GM12878 (cell line): ENCODE results near the gene SYCE3. TPM values are rescaled to one million over a fixed set of nuclear protein-coding genes. Genes with fewer than 3 reads are reported as not detected.

Experiments used
- ATAC-seq: fragments of 200-7000 bp; cut with Tn5 transposase; 3 replicates; pipeline ENCODE4 v1.9.1; 2020; ENCODE audit warnings: mild to moderate bottlenecking, moderate library complexity
- BruUV-seq: library from RNA; stranded (reverse); fragments of 400-500 nt; replicated peaks from 2 replicates; lab custom pipeline; 2021; lab: Mats Ljungman, UMichigan
- CTCF ChIA-PET: fragments of 300-600 bp; sonication (Branson Sonifier 250); formaldehyde crosslinking; extraction: SDS; loops from one replicate; lab custom pipeline; 2021; ENCODE audit warnings: inconsistent platforms; lab: Yijun Ruan, JAX
- POLR2A ChIA-PET: fragments of 350-600 bp; formaldehyde crosslinking; extraction: SDS; loops from one replicate; lab custom pipeline; 2021; ENCODE audit warnings: inconsistent platforms; lab: Charles Lee
- RAD21 ChIA-PET: fragments of 300-600 bp; sonication (Branson Sonifier 250); formaldehyde crosslinking; loops from one replicate; lab custom pipeline; 2023; ENCODE audit warnings: antibody characterized with exemption; ENCODE audit not compliant: unreplicated experiment; lab: Charles Lee
- SMC1A ChIA-PET: fragments of 300-600 bp; sonication (Branson Sonifier 250); formaldehyde crosslinking; loops from one replicate; lab custom pipeline; 2023; ENCODE audit not compliant: unreplicated experiment, uncharacterized antibody; lab: Charles Lee
- DNase-seq: peaks from one replicate; pipeline ENCODE4 v3.0.0-alpha.2; 2011; ENCODE audit warnings: low read depth, low spot score
- FAIRE-seq: peaks from 3 replicates; lab custom pipeline; 2011; peaks lifted over from hg19 to GRCh38; lab: Jason Lieb, UNC
- H2AFZ ChIP-seq: 2 replicates; pipeline ENCODE4 v1.6.0; 2011; ENCODE audit warnings: low read depth, low read length, control low read depth; ENCODE audit not compliant: control insufficient read depth
- H3K27ac ChIP-seq: 2 replicates; pipeline ENCODE4 v1.5.1; 2011; ENCODE audit warnings: control low read depth; ENCODE audit not compliant: control insufficient read depth, insufficient read depth
- H3K27me3 ChIP-seq, 2 experiments: replicated peaks in 1 of 2; 2 replicates each; pipeline versions ENCODE4 v1.6.0 to v1.6.1; 2011; ENCODE audit warnings: low read length in 1 of 2; ENCODE audit not compliant: control insufficient read depth in 2 of 2, insufficient read depth in 2 of 2
- H3K36me3 ChIP-seq, 2 experiments: 2 replicates each; pipeline ENCODE4 v1.5.1; 2011; ENCODE audit warnings: low read length in 1 of 2; ENCODE audit not compliant: control insufficient read depth in 2 of 2, insufficient read depth in 2 of 2
- H3K4me1 ChIP-seq: 2 replicates; pipeline ENCODE4 v1.6.1; 2011; ENCODE audit warnings: mild to moderate bottlenecking, low read length, moderate library complexity, mixed read lengths; ENCODE audit not compliant: control insufficient read depth, insufficient read depth
- H3K4me2 ChIP-seq: 2 replicates; pipeline ENCODE4 v1.6.0; 2011; ENCODE audit warnings: control low read depth; ENCODE audit not compliant: control insufficient read depth, insufficient read depth
- H3K4me3 ChIP-seq: fragments of 200-600 bp; sonication (generic); 2 replicates; pipeline ENCODE4 v1.5.1; 2016
- H3K79me2 ChIP-seq: 2 replicates; pipeline ENCODE4 v1.6.0; 2011; ENCODE audit warnings: low read length; ENCODE audit not compliant: control insufficient read depth, insufficient read depth
- H3K9ac ChIP-seq: 2 replicates; pipeline ENCODE4 v1.8.0; 2011; ENCODE audit warnings: low read length, control low read depth, mixed read lengths; ENCODE audit not compliant: control insufficient read depth, insufficient read depth
- H3K9me3 ChIP-seq: replicated peaks from 3 replicates; pipeline ENCODE4 v1.5.1; 2011; ENCODE audit warnings: mild to moderate bottlenecking, low read length; ENCODE audit not compliant: control insufficient read depth, insufficient read depth
- H4K20me1 ChIP-seq: 2 replicates; pipeline ENCODE4 v1.6.0; 2011; ENCODE audit not compliant: control insufficient read depth, insufficient read depth
- BCL11A ChIP-seq: IDR thresholded peaks from 2 replicates; pipeline ENCODE4 v1.6.1; 2011; ENCODE audit warnings: low read depth, low read length
- CBX5 ChIP-seq: sonication (generic); IDR thresholded peaks from 2 replicates; pipeline ENCODE4 v1.6.1; 2016; ENCODE audit warnings: low read depth, moderate library complexity, mild to moderate bottlenecking, inconsistent platforms
- DPF2 ChIP-seq: fragments of 450-650 bp; IDR thresholded peaks from 2 replicates; pipeline ENCODE4 v1.6.1; 2017; ENCODE audit warnings: mild to moderate bottlenecking
- E2F4 ChIP-seq: IDR thresholded peaks from 2 replicates; pipeline ENCODE4 v1.6.1; 2012; ENCODE audit warnings: low read depth, low read length, improper control_type of control experiment
- E4F1 ChIP-seq: fragments of 450-650 bp; IDR thresholded peaks from 2 replicates; pipeline ENCODE4 v1.6.1; 2018; ENCODE audit warnings: borderline replicate concordance, mild to moderate bottlenecking; ENCODE audit not compliant: partially characterized antibody
- EGR1 ChIP-seq, 2 experiments: IDR thresholded peaks; 1 replicate in 1 of 2; 2 replicates in 1 of 2; pipeline ENCODE4 v1.6.1; 2011 to 2012; ENCODE audit warnings: low read depth in 2 of 2, low read length in 2 of 2, borderline replicate concordance in 1 of 2, mild to moderate bottlenecking in 1 of 2, moderate library complexity in 1 of 2
- EZH2 ChIP-seq: IDR thresholded peaks from 2 replicates; pipeline ENCODE4 v1.6.1; 2012; ENCODE audit warnings: low read depth, mild to moderate bottlenecking, control low read depth, inconsistent platforms, low read length, borderline replicate concordance; ENCODE audit not compliant: control insufficient read depth
- JUND ChIP-seq: IDR thresholded peaks from 2 replicates; pipeline ENCODE4 v1.6.1; 2012; ENCODE audit warnings: low read depth, mild to moderate bottlenecking, low read length, improper control_type of control experiment, moderate library complexity
- RFX5 ChIP-seq: IDR thresholded peaks from 2 replicates; pipeline ENCODE4 v1.6.1; 2011; ENCODE audit warnings: low read depth, low read length, improper control_type of control experiment
- SIN3A ChIP-seq: IDR thresholded peaks from 2 replicates; pipeline ENCODE4 v1.6.1; 2012; ENCODE audit warnings: low read depth, low read length, improper control_type of control experiment
- TCF12 ChIP-seq: IDR thresholded peaks from 2 replicates; pipeline ENCODE4 v1.6.1; 2011; ENCODE audit warnings: low read depth, mild to moderate bottlenecking, low read length
- TCF3 ChIP-seq: IDR thresholded peaks from 2 replicates; pipeline ENCODE4 v1.6.1; 2012; ENCODE audit warnings: low read depth, mild to moderate bottlenecking, low read length, borderline replicate concordance; ENCODE audit not compliant: insufficient read depth
- USF2 ChIP-seq: IDR thresholded peaks from 2 replicates; pipeline ENCODE4 v1.6.1; 2011; ENCODE audit warnings: low read depth, low read length, improper control_type of control experiment, borderline replicate concordance
- ZNF384 ChIP-seq: IDR thresholded peaks from 2 replicates; pipeline ENCODE4 v1.6.1; 2012; ENCODE audit warnings: low read depth, mild to moderate bottlenecking, low read length, improper control_type of control experiment, borderline replicate concordance
- WGBS: methylation state at CpG from one replicate; pipeline ENCODE4 v1.1.6; 2016; ENCODE audit warnings: low lambda C conversion rate; ENCODE audit not compliant: insufficient replicate concordance, insufficient coverage; ENCODE audit errors: missing lambda C conversion rate; 5-methylcytosine and 5-hydroxymethylcytosine counted together
- in situ Hi-C: fragments of 300-500 bp; cut with MboI; formaldehyde crosslinking; loops from 9 replicates; pipeline ENCODE4 v1.14.3; 2018; ENCODE audit warnings: mixed read lengths
- intact Hi-C: fragments of 100-400 bp; cut with micrococcal nuclease; formaldehyde crosslinking; loops from one replicate; pipeline ENCODE4 v1.14.2; 2022; ENCODE audit not compliant: unreplicated experiment
- polyA plus RNA-seq, 11 experiments: library from polyadenylated mRNA; depleted of rRNA in 4 of 11; unstranded in 6 of 11; stranded (reverse) in 5 of 11; fragments of >200 nt; fragmentation: Nextera tagmentation in 4 of 11; fragmentation: Illumina TruSeq in 1 of 11; extraction: Ambion mirVana in 4 of 11; extraction: Trizol in 1 of 11; gene quantifications; 1 replicate in 1 of 11; 2 replicates in 10 of 11; pipeline versions ENCODE4 v1.2.1 to v1.2.3, GENCODE V29; 2011 to 2016; ENCODE audit warnings: inconsistent platforms in 2 of 11, missing spikeins in 2 of 11, low read depth in 1 of 11
- total RNA-seq, 4 experiments: library from RNA; depleted of rRNA in 3 of 4; stranded (reverse); fragments of >200 nt in 3 of 4; fragmentation: Illumina TruSeq in 1 of 4; extraction: Trizol in 1 of 4; gene quantifications; 2 replicates each; pipeline versions ENCODE4 v1.2.1 to v1.2.3, GENCODE V29; 2013 to 2021
- TF ChIP-seq, protein P1 (sequence below): fragments of 450-650 bp; IDR thresholded peaks from 2 replicates; pipeline ENCODE4 v1.6.1; 2017; ENCODE audit warnings: mild to moderate bottlenecking

Gene SYCE3
- total and polyA plus RNA-seq, 10 of the 15 experiments (the other 5 are each of a cell fraction or from before 2014, with no cell fraction given) = 0.38 to 0.91 (median 0.76) TPM; not detected in 4

GRCh38 chr22:50548921-50549790, 13.6 kb downstream of the SYCE3 start:
- Histone ChIP-seq H3K9ac (peak overlapping the region; percentile 44; the same call in 1 of the 2 replicates), H3K27me3 (peaks cover 0 to 1% of the 10 kb centered on the region in 2 experiments; a peak in 1 of 4 replicates), H3K4me3 (peak overlapping the region; percentile 38; the same call in 1 of the 2 replicates), H3K36me3 (no peaks in the 10 kb centered on the region), H3K79me2 (no peaks in the 10 kb centered on the region), H2AFZ (peak overlapping the region; percentile 68), H3K4me1 (peaks cover 17% of the 10 kb centered on the region), H3K4me2 (peak overlapping the region; percentile 66), H3K27ac (no peak overlapping the region; the same call in 1 of the 2 replicates), H3K9me3 (no peaks in the 10 kb centered on the region), H4K20me1 (no peaks in the 10 kb centered on the region)
- FAIRE-seq (no peak), DNase-seq (no peak), ATAC-seq (no peak)
- WGBS = 62% methylated on average over 56 of the region's 68 CpGs
- ChIA-PET SMC1A (interaction anchor here (1.4 to 2.4 kb wide), 4 partner anchors 11 to 71 kb away, joined by 4 to 14 read pairs (median 8); partner anchors contain the start of genes SCO2 and SYCE3), CTCF (interaction anchor here (1.0 to 2.2 kb wide), 4 partner anchors 14 to 73 kb away, joined by 3 to 7 read pairs (median 4); partner anchors contain the start of gene SCO2), RAD21 (interaction anchor here (0.7 to 2.1 kb wide), 7 partner anchors 10 to 305 kb away, joined by 3 to 16 read pairs (median 4); partner anchors contain the start of genes SCO2 and SYCE3), POLR2A (interaction anchor here (2.0 to 2.5 kb wide), 5 partner anchors 11 to 72 kb away, joined by 8 to 15 read pairs (median 12); partner anchors contain the start of genes SCO2 and TYMP)
- BruUV-seq = no TSS peak
- intact Hi-C loops = no loop called here
- in situ Hi-C loops = no loop called here
- TF ChIP-seq CBX5 (no peak), DPF2 (0 out of 2 replicates have a peak, but pooled peaks have one; percentile 23), RFX5 (no peak), BCL11A (no peak), JUND (no peak), EZH2 (no peak), SIN3A (no peak), TCF12 (0 out of 2 replicates have a peak, but pooled peaks have one; percentile 9), USF2 (no peak), TCF3 (0 out of 2 replicates have a peak, but pooled peaks have one; percentile 6), ZNF384 (no peak), E4F1 (no peak), E2F4 (no peak), EGR1 (IDR thresholded peaks at IDR 0.05; ENCODE audit: borderline replicate concordance in 1 of 2, low read depth in 2 of 2, low read length in 2 of 2) (no peak)
- TF ChIP-seq, protein P1, sequence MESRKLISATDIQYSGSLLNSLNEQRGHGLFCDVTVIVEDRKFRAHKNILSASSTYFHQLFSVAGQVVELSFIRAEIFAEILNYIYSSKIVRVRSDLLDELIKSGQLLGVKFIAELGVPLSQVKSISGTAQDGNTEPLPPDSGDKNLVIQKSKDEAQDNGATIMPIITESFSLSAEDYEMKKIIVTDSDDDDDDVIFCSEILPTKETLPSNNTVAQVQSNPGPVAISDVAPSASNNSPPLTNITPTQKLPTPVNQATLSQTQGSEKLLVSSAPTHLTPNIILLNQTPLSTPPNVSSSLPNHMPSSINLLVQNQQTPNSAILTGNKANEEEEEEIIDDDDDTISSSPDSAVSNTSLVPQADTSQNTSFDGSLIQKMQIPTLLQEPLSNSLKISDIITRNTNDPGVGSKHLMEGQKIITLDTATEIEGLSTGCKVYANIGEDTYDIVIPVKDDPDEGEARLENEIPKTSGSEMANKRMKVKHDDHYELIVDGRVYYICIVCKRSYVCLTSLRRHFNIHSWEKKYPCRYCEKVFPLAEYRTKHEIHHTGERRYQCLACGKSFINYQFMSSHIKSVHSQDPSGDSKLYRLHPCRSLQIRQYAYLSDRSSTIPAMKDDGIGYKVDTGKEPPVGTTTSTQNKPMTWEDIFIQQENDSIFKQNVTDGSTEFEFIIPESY = no peak
